Measurements from ENCODE around the gene RNF157.
A peak's percentile ranks its signal among the peaks of the same experiment; 100 is the strongest.

RNF157 gene

DNA sequence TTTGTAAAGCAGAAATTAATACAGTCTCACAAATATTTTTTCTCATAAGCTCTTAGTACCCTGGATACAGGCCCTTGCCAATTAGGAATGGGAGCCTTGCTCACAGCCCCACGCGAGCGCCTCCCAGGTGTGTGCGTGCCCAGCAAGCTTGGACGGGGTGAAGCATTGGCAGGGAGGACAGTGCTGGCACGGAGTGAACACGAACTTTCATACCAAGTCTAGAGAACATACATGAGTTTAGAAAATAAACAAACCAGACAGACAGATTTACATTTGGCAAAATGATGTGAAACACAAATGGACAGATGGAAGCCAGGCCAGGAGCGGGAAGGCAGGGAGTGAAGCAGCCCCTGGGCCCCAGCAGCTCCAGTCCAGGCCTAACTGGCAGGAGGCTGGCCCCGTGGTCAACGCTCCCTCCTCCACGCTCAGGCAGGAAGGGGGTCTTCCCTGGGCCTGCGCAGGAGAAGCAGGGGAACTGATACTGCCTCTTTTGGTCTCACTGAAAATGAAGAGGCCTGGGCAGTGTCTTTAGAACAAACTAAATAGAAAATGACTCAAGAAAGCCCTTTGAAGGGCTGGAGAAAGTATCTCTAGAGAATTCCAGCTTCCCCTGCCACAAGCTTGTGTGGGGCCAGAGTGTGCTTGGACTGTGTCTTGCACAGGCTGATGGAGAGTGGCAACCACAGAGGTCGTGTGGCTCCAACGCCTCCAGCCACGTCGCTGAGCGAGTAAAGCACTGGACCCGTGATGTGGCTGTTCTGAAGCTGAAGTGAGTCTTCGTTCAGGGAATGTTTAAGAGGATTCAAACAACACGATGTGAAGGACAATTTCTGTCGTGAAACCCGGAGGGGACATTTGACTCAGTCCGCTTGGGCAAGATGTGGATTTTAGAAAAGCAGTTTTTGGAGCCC, 89.3 kb downstream of the RNF157 start:
- Histone ChIP-seq H3K27ac (no peak overlapping the region), H3K36me3 (ENCODE audit: insufficient read depth, low read length) (no peaks in the 10 kb centered on the region), H3K9ac (ENCODE audit: insufficient read length) (no peak overlapping the region), H3K4me3 (no peak overlapping the region), H3K9me3 (ENCODE audit: low read depth, low read length) (no peaks in the 10 kb centered on the region)
- no peak for TF ChIP-seq POLR2AphosphoS5 (IDR thresholded peaks at IDR 0.05; ENCODE audit: borderline replicate concordance, low read depth, low read length)
- no peak for TF ChIP-seq EZH2 (IDR thresholded peaks at IDR 0.05)
- TF ChIP-seq FOXP2 (optimal IDR thresholded peaks at IDR 0.05; ENCODE audit: control extremely low read depth, extremely low read length, insufficient read depth) = no peak
- DNase-seq (ENCODE audit: low read depth, low spot score) = no peak

DNA sequence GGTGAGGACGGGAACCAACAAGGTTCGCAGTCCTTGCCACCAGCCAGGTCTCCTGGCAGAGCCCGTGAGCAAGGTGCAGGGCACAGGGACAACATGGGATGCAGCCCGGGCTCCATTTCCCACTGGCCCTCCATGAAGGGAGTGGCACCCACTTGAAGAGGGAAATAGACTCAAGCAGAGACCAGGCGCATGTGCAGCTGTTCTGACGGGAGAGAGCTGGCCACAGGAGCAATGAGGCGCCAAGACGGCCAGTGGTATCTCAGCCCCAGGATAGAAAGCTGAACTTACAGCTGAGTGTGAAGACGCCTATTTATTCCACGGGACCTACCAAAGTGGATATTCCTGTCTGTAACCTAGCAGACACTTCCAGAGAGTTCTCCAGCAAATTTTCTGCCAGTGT, 91.1 kb downstream of the RNF157 start:
- no peak overlapping the region for H3K4me3 ChIP-seq
- H3K9ac ChIP-seq (ENCODE audit: insufficient read length) = no peak overlapping the region
- TF ChIP-seq POLR2AphosphoS5 (IDR thresholded peaks at IDR 0.05; ENCODE audit: borderline replicate concordance, low read depth, low read length) (no peak), FOXP2 (optimal IDR thresholded peaks at IDR 0.05; ENCODE audit: control extremely low read depth, extremely low read length, insufficient read depth) (no peak), EZH2 (IDR thresholded peaks at IDR 0.05) (no peak)
- DNase-seq (ENCODE audit: low read depth, low spot score) = no peak
- H3K9me3 ChIP-seq (ENCODE audit: low read depth, low read length) = no peaks in the 10 kb centered on the region
- no peak overlapping the region for H3K27ac ChIP-seq
- H3K36me3 ChIP-seq (ENCODE audit: insufficient read depth, low read length) = no peaks in the 10 kb centered on the region

DNA sequence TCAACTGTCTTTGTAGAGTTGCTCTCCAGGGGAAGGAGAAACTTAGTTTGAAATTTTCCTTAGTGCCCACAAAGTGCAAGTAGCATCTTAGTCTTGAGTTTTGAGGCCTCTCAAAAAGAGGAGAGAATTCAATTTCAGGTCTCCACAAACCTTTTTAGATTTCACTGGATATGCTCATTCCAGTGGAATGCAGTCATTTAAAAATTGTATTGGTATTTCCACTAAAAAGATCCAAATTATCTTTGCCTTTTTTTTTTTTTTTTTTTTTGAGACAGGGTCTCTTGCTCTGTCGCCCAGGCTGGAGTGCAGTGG, 92.3 kb downstream of the RNF157 start:
- Histone ChIP-seq H3K27ac (no peak overlapping the region), H3K9me3 (ENCODE audit: low read depth, low read length) (no peaks in the 10 kb centered on the region), H3K4me3 (no peak overlapping the region), H3K36me3 (ENCODE audit: insufficient read depth, low read length) (no peaks in the 10 kb centered on the region), H3K9ac (ENCODE audit: insufficient read length) (no peak overlapping the region)
- no peak for DNase-seq (ENCODE audit: low read depth, low spot score)
- no peak for TF ChIP-seq FOXP2 (optimal IDR thresholded peaks at IDR 0.05; ENCODE audit: control extremely low read depth, extremely low read length, insufficient read depth)

DNA sequence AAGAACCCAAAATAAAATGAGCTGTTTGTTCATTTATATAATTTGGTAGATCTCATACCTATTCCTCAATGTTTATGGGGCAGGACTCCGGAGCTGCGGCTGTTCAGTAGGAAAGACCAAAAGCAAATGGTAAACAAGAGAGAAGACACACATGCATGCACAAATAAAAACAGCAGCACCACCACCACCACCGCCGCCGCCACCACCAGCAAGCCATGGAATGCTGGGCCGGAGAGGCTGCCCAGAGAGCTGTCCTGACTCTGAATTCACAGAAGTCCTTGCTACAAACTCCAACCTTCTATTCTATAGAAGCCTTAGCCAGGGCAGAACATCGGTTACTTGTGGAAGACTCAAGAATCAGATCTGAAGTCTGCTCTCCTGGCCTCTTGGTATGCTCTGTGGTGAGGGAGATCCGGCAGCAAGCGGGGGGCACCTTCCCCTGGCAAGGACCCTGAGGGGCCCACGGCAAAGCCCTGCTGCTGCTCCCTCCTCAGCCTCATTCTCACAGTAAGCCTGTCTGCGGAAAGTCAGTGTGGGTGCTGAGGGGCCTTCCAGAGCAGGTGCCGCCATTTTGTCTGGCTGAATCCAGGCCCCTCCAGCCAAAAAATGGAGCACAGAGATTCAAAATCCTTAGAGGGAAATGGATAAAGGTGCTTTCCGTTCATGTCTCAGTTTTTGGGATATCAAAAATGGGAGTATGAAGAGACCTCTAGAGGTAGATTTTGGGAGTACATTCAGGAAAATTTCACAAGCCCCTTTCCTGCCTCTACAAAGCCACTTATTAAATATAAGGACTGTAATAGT, 92.9 kb downstream of the RNF157 start:
- Histone ChIP-seq H3K4me3 (no peak overlapping the region), H3K27ac (no peak overlapping the region), H3K9ac (ENCODE audit: insufficient read length) (peak overlapping the region; percentile 41), H3K36me3 (ENCODE audit: insufficient read depth, low read length) (no peaks in the 10 kb centered on the region), H3K9me3 (ENCODE audit: low read depth, low read length) (no peaks in the 10 kb centered on the region)
- no peak for TF ChIP-seq POLR2AphosphoS5 (IDR thresholded peaks at IDR 0.05; ENCODE audit: borderline replicate concordance, low read depth, low read length)
- no peak for TF ChIP-seq EZH2 (IDR thresholded peaks at IDR 0.05)
- peak; percentile 37 for DNase-seq (ENCODE audit: low read depth, low spot score)

DNA sequence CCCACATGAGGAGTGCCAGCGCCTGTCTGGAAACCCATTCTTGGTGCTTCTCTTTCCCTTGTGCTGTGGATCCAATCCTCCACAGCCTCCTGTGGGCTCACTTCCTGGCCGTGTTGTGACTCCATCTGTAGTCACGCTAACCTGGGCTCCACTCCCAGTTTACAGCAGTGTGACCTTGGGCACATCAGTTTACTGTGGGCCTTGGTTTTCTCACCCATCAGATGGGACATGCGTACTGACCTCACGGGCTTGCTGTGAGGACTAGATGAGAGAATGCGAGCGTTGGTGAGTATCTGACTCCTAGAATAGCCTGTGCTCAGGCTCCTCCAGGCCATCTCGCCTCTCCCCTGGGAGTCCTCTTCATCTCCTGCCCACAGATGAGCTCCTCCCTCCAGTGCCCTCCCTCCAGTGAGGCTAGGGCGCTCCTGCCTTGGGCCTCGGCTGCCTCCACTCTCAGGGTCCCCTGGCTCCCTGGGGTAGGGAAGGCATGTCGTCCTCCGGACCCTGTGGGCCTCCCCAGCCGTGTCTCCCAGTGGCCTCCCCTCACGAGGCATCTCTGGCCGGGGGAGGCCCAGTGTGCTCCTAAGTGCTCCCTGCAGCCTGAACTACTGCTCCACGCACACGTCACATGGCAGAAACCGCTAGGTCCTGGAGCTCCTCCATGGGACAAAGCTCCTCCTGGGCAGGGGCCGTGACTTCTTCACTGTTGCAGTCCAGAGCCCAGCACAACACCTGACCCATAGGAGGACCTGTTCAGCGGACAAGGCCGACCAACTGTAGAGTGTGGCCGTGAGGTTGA, 94.0 kb downstream of the RNF157 start:
- Histone ChIP-seq H3K27ac (no peak overlapping the region), H3K36me3 (ENCODE audit: insufficient read depth, low read length) (no peaks in the 10 kb centered on the region), H3K9me3 (ENCODE audit: low read depth, low read length) (no peaks in the 10 kb centered on the region), H3K9ac (ENCODE audit: insufficient read length) (no peak overlapping the region), H3K4me3 (no peak overlapping the region)
- no peak for TF ChIP-seq FOXP2 (optimal IDR thresholded peaks at IDR 0.05; ENCODE audit: control extremely low read depth, extremely low read length, insufficient read depth)
- TF ChIP-seq POLR2AphosphoS5 (IDR thresholded peaks at IDR 0.05; ENCODE audit: borderline replicate concordance, low read depth, low read length) = no peak
- TF ChIP-seq EZH2 (IDR thresholded peaks at IDR 0.05) = no peak
- no peak for DNase-seq (ENCODE audit: low read depth, low spot score)

DNA sequence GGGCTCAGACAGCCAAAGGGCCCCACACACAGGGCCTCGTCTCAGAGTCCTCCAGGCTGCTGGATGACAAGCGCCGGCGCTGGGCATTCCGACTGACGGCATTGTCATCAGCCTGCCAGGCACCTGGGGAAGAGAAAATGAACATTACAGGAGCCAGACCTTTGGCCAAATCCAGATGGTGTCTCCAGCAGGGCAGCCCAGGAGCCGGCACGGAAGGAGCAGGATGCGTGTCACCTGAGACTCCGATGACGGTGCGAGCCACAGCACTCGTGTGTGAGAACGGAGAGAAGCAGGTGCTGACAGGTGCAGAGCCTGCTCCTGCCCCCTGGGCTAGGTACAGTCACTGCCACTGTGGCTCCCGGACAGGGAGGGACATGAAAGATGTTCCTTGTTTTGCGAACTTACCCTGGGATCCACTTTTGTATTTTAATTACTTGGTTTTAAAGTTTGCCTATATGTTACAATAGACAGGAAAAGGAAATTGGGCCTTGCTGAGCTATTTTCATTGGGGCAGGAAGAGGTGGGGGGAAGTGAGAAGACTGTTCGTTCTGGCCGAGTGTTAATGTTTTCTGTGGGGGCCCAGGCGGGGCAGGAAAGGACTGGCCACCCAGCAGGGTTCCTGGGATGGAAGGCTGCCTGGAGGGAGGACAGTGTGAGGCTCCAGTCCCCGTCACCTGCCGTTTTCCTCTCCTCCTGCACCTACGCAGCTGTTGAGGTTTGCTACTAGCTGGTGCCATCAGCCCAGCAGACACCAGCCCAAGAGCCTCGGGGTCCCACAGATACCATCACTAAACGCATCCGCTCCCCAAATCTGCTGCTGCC, 94.9 kb downstream of the RNF157 start:
- Histone ChIP-seq H3K27ac (no peak overlapping the region), H3K36me3 (ENCODE audit: insufficient read depth, low read length) (no peaks in the 10 kb centered on the region), H3K9me3 (ENCODE audit: low read depth, low read length) (no peaks in the 10 kb centered on the region), H3K4me3 (no peak overlapping the region), H3K9ac (ENCODE audit: insufficient read length) (no peak overlapping the region)
- no peak for TF ChIP-seq POLR2AphosphoS5 (IDR thresholded peaks at IDR 0.05; ENCODE audit: borderline replicate concordance, low read depth, low read length)
- no peak for TF ChIP-seq FOXP2 (optimal IDR thresholded peaks at IDR 0.05; ENCODE audit: control extremely low read depth, extremely low read length, insufficient read depth)
- no peak for TF ChIP-seq EZH2 (IDR thresholded peaks at IDR 0.05)
- no peak for DNase-seq (ENCODE audit: low read depth, low spot score)

DNA sequence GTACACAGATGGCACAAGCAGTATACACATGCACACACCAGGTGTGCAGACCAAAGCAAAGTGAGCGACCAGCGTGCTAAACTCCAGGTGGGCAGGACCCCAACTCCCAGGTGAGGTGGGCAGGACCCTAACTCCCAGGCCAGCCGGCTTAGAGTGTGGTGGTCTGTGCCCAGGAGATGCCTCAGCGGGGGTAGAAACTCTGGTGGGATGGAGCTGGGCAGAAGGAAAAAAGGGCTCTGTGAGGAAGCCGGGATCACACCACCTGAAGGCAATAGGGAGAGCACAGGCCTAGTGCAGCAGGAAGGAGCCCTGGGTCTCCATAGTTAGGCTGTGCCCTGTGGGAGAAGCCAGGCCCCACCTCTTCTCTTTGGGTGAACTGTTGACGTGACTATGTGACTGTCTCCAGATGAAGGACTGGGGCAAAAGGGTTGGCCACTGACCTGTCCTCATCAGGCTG, 97.7 kb downstream of the RNF157 start:
- Histone ChIP-seq H3K27ac (peak overlapping the region; percentile 88), H3K9ac (ENCODE audit: insufficient read length) (no peak overlapping the region), H3K4me3 (peak overlapping the region; percentile 84), H3K9me3 (ENCODE audit: low read depth, low read length) (no peaks in the 10 kb centered on the region), H3K36me3 (ENCODE audit: insufficient read depth, low read length) (no peaks in the 10 kb centered on the region)
- DNase-seq (ENCODE audit: low read depth, low spot score) = no peak
- no peak for TF ChIP-seq POLR2AphosphoS5 (IDR thresholded peaks at IDR 0.05; ENCODE audit: borderline replicate concordance, low read depth, low read length)
- no peak for TF ChIP-seq EZH2 (IDR thresholded peaks at IDR 0.05)
- no peak for TF ChIP-seq FOXP2 (optimal IDR thresholded peaks at IDR 0.05; ENCODE audit: control extremely low read depth, extremely low read length, insufficient read depth)
